A549 treated with Mapracorat at 1 μM for 4 hours (cell line): ENCODE data around the gene GON7. TPM values are rescaled to one million over a fixed set of nuclear protein-coding genes. Genes with fewer than 3 reads are reported as not detected.

Experiments used
- total RNA-seq: library from RNA; stranded (reverse); fragments of 200-300 nt; extraction: Qiagen RNA extraction; gene quantifications from 5 replicates; pipeline ENCODE4 v1.2.3, GENCODE V29; 2022

The GON7 gene
- 12.5 to 15.4 TPM (median 14.7 TPM) in 5 replicates for total RNA-seq

GRCh38 chr14:93206793-93207467 lies at the start of gene GON7, which contains the start of gene UBR7:
Gene GON7, minus strand, starts transcription at chr14:93207065. Its CDS starts 28 bp downstream, at chr14:93207037.
Gene UBR7, plus strand, starts transcription at chr14:93207256. Its CDS starts 36 bp downstream, at chr14:93207292.

GRCh38 chr14:93184391-93185348 lies 22.2 kb downstream of the GON7 start, which contains the start of the genes LYSET and MOAP1:
Gene LYSET, plus strand, starts transcription at chr14:93185317. Its CDS starts 89 bp downstream, at chr14:93185406.
Gene MOAP1, minus strand, starts transcription at chr14:93184897. Its CDS starts 655 bp downstream, at chr14:93184242.

Other genes starting within 250 kb of the GON7 start
- gene ITPK1, start 91.1 kb downstream of the GON7 start, total RNA-seq = 44.9 to 64.6 TPM (median 56.4 TPM) in 5 replicates
- gene MOAP1, start 22.2 kb downstream of the GON7 start, total RNA-seq = 10.7 to 16.3 TPM (median 13.5 TPM) in 5 replicates
- gene LYSET, start 21.7 kb downstream of the GON7 start, total RNA-seq = 31.9 to 39.5 TPM (median 33.8 TPM) in 5 replicates
- 23.5 to 29.0 TPM (median 26.1 TPM) in 5 replicates for gene UBR7, start 191 bp upstream of the GON7 start, total RNA-seq
- gene BTBD7, start 126.0 kb upstream of the GON7 start, total RNA-seq = 10.3 to 13.6 TPM (median 12.5 TPM) in 5 replicates
- not detected in 5 replicates for gene COX8C, start 140.1 kb upstream of the GON7 start, total RNA-seq
- gene UNC79, start 223.9 kb upstream of the GON7 start, total RNA-seq = 0.01 to 0.02 TPM (median 0.02 TPM) in 5 replicates